GM12873 (cell line): ENCODE measurements around the gene PNPLA1.

Experiments used
- CTCF ChIP-seq: IDR thresholded peaks from 2 replicates; pipeline ENCODE4 v1.5.1; 2012; ENCODE audit warnings: low read depth, mild to moderate bottlenecking, moderate library complexity, low read length, control low read depth; ENCODE audit not compliant: insufficient read depth; ENCODE audit errors: missing control alignments

Gene PNPLA1

GRCh38 chr6:36266913-36267644 is 2.8 kb upstream of the PNPLA1 start:
- TF ChIP-seq CTCF: no peak

- no peak for TF ChIP-seq CTCF
Measured at GRCh38 chr6:36267731-36268477, 2.0 kb upstream of the PNPLA1 start.

GRCh38 chr6:36268478-36269275 is 1.2 kb upstream of the PNPLA1 start:
- no peak for TF ChIP-seq CTCF

- TF ChIP-seq CTCF: no peak
Measured at GRCh38 chr6:36272234-36272633, 2.4 kb downstream of the PNPLA1 start.

GRCh38 chr6:36273067-36273466 is 3.2 kb downstream of the PNPLA1 start:
- TF ChIP-seq CTCF: no peak

- TF ChIP-seq CTCF: no peak
Measured at GRCh38 chr6:36273802-36274514, 4.1 kb downstream of the PNPLA1 start.
